Measurements from ENCODE around the gene ADORA2B. TPM values are rescaled to one million over a fixed set of nuclear protein-coding genes. Genes with fewer than 3 reads are reported as not detected.

The ADORA2B gene
- total and polyA plus RNA-seq, 2 experiments from 2014 or later, result 3.3 to 7.9 TPM

- H3K4me1 Mint-ChIP-seq, result peaks cover 8% of the 10 kb centered on the region; the same call in 2 of the 3 replicates
- H3K36me3 Mint-ChIP-seq (ENCODE audit: low read depth), result peaks cover 90% of the 10 kb centered on the region
- peaks cover 69% of the 10 kb centered on the region for H3K36me3 ChIP-seq (ENCODE audit: insufficient read depth)
- no peaks in the 10 kb centered on the region for H3K4me1 ChIP-seq (ENCODE audit: insufficient read depth)
- H3K9me3 Mint-ChIP-seq, result no peaks in the 10 kb centered on the region; the same call in 2 of the 3 replicates
- H3K27ac ChIP-seq (ENCODE audit: low read depth), result no peak overlapping the region
- no peaks in the 10 kb centered on the region for H3K9me2 ChIP-seq (ENCODE audit: insufficient read depth)
- no peak overlapping the region for H3K4me3 Mint-ChIP-seq
- no peaks in the 10 kb centered on the region for H3K27me3 Mint-ChIP-seq (ENCODE audit: insufficient read depth, low read depth, poor library complexity)
- no peaks in the 10 kb centered on the region for H3K27me3 ChIP-seq (ENCODE audit: insufficient read depth)
- no peak for TF ChIP-seq ETS1 (IDR thresholded peaks at IDR 0.05)
- no peak for TF ChIP-seq STAT1 (IDR thresholded peaks at IDR 0.05; ENCODE audit: unreplicated experiment)
- TF ChIP-seq ZNF462 (CRISPR knock-in tag; IDR thresholded peaks at IDR 0.05), result no peak
- no peak for TF ChIP-seq EZH2 (IDR thresholded peaks at IDR 0.05; ENCODE audit: low read depth, unreplicated experiment)
- H2AFZ ChIP-seq, result no peak overlapping the region
- H3K79me2 ChIP-seq (replicated peaks; ENCODE audit: insufficient read depth), result peaks cover 27% of the 10 kb centered on the region
- ATAC-seq (no peak), DNase-seq (ENCODE audit: low spot score) (no peak)
- H3F3A ChIP-seq (replicated peaks; ENCODE audit: low read depth), result no peaks in the 10 kb centered on the region; the same call in 1 of the 2 replicates
- no peak overlapping the region for H3K4me2 ChIP-seq
- peaks cover 10% of the 10 kb centered on the region for H4K20me1 ChIP-seq (replicated peaks; ENCODE audit: insufficient read depth)
- no peak overlapping the region for H3K4me3 ChIP-seq
- H3K27ac Mint-ChIP-seq, result no peak overlapping the region
Observed at GRCh38 chr17:16007439-16007838, 62.5 kb downstream of the ADORA2B start.

- no peak for TF ChIP-seq POLR2AphosphoS5 (IDR thresholded peaks at IDR 0.05; ENCODE audit: low read depth)
- peak; percentile 40 to 60 for TF ChIP-seq CTCF (conservative IDR thresholded peaks at IDR 0.05; ENCODE audit: low read depth in 2 of 2)
- no peak overlapping the region for H3K4me3 ChIP-seq
- peaks cover 8% of the 10 kb centered on the region; the same call in 2 of the 3 replicates for H3K4me1 Mint-ChIP-seq
- H3K79me2 ChIP-seq (replicated peaks; ENCODE audit: insufficient read depth), result peaks cover 60% of the 10 kb centered on the region
- DNase-seq (ENCODE audit: low spot score), result peak; percentile 64
- peaks cover 2% of the 10 kb centered on the region for H3K27me3 Mint-ChIP-seq (ENCODE audit: insufficient read depth, low read depth, poor library complexity)
- no peaks in the 10 kb centered on the region for H3F3A ChIP-seq (replicated peaks; ENCODE audit: low read depth)
- peaks cover 13% of the 10 kb centered on the region for H3K36me3 ChIP-seq (ENCODE audit: insufficient read depth)
- H4K20me1 ChIP-seq (replicated peaks; ENCODE audit: insufficient read depth), result peaks cover 18% of the 10 kb centered on the region
- H3K27ac ChIP-seq (ENCODE audit: low read depth), result no peak overlapping the region
- peaks cover 75% of the 10 kb centered on the region; the same call in 2 of the 3 replicates for H3K36me3 Mint-ChIP-seq (ENCODE audit: low read depth)
- no peaks in the 10 kb centered on the region for H3K9me3 Mint-ChIP-seq
- H3K4me1 ChIP-seq (ENCODE audit: insufficient read depth), result no peaks in the 10 kb centered on the region
- ATAC-seq, result peak; percentile 49; the same call in 2 of the 3 replicates
- no peak overlapping the region for H3K4me2 ChIP-seq
- no peak overlapping the region for H2AFZ ChIP-seq
- no peak overlapping the region for H3K27ac Mint-ChIP-seq
- no peaks in the 10 kb centered on the region for H3K9me2 ChIP-seq (ENCODE audit: insufficient read depth)
- H3K27me3 ChIP-seq (ENCODE audit: insufficient read depth), result no peaks in the 10 kb centered on the region
- no peak overlapping the region for H3K4me3 Mint-ChIP-seq
Observed at GRCh38 chr17:16013943-16014407, 69.0 kb downstream of the ADORA2B start.
